Measurements from ENCODE around the gene ASIC2.

The ASIC2 gene

DNA sequence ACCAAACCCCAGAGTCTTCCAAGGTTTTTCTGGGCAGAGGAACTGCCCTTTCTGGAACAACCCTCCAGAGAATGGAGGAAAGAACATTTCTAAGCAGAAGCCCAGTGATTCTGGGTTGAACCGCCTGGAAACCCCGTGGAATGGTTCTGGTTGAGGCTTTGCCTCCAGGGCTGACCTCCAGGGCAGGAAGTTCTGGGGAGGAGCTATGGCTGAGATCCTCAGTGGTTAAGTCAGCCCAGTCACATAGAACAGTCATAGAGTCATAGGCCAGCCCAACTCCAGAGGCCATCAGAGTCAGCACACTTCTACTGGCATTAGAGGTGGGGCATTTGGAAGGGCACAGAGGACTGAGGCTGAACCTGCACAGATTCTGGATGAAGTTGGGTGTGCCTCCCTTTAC is 235.5 kb downstream of the ASIC2 start:
- H3K27ac ChIP-seq: peak overlapping the region; percentile 20

GRCh38 chr17:33056399-33057146 is 236.5 kb downstream of the ASIC2 start:
- TF ChIP-seq, protein P1, sequence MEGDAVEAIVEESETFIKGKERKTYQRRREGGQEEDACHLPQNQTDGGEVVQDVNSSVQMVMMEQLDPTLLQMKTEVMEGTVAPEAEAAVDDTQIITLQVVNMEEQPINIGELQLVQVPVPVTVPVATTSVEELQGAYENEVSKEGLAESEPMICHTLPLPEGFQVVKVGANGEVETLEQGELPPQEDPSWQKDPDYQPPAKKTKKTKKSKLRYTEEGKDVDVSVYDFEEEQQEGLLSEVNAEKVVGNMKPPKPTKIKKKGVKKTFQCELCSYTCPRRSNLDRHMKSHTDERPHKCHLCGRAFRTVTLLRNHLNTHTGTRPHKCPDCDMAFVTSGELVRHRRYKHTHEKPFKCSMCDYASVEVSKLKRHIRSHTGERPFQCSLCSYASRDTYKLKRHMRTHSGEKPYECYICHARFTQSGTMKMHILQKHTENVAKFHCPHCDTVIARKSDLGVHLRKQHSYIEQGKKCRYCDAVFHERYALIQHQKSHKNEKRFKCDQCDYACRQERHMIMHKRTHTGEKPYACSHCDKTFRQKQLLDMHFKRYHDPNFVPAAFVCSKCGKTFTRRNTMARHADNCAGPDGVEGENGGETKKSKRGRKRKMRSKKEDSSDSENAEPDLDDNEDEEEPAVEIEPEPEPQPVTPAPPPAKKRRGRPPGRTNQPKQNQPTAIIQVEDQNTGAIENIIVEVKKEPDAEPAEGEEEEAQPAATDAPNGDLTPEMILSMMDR (conservative IDR thresholded peaks at IDR 0.05): no peak
- no peak overlapping the region; the same call in 1 of the 2 replicates for H3K27ac ChIP-seq

More for the DNA sequence above, 235.5 kb downstream of the ASIC2 start:
- TF ChIP-seq, protein P1 (conservative IDR thresholded peaks at IDR 0.05): no peak

DNA sequence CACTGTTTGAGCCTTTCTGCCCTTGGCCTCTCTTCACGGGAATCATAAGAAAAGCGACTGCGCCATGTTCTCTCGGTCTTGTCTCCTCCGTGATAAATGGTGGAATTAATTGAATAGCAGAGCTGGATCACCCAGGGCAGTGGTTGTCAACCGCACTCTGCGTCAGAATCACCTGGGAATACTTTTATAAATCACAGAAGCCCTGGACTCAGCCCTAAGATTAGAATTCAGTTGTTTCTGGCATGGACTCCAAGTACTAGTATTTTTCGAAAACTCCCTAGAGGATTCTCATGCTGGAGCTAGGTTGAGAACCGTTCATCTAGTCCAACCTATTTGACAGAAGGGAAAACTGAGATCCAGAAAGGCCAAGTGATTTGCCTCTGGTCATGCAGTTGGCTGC is 237.3 kb downstream of the ASIC2 start:
- TF ChIP-seq, protein P1 (conservative IDR thresholded peaks at IDR 0.05): no peak
- H3K27ac ChIP-seq: no peak overlapping the region

DNA sequence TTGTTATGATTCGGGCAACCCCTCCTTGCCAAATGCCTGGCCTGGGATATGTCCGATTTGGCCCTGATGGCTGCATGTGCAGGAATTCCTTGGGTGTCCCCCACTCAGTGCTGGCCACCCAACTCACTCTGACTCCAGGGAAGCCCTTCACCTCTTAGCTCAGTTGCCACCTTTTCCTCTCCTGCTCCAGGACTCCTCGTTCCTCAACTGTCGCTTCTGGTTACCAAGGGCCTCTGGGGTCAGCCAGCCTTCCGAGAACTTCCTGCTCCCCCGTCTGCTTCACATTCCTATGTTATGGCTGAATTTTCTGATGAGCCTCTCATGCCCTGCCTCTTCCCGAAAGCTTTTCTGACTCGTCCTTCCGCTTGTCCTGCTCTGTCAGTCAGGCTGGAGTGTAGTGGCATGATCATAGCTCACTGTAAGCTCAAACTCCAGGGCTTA is 237.9 kb downstream of the ASIC2 start:
- TF ChIP-seq, protein P1 (conservative IDR thresholded peaks at IDR 0.05): no peak
- no peak overlapping the region for H3K27ac ChIP-seq

- TF ChIP-seq, protein P1 (conservative IDR thresholded peaks at IDR 0.05): no peak
Measured at GRCh38 chr17:33054412-33054811, 238.7 kb downstream of the ASIC2 start.

GRCh38 chr17:33053676-33054075 is 239.4 kb downstream of the ASIC2 start:
- peak overlapping the region; percentile 50 for H3K27ac ChIP-seq
- TF ChIP-seq, protein P1 (conservative IDR thresholded peaks at IDR 0.05): no peak

More at GRCh38 chr17:33054412-33054811, 238.7 kb downstream of the ASIC2 start:
- peak overlapping the region; percentile 50 for H3K27ac ChIP-seq

GRCh38 chr17:33052856-33053255 is 240.2 kb downstream of the ASIC2 start:
- H3K27ac ChIP-seq: peak overlapping the region; percentile 50; the same call in 1 of the 2 replicates
- TF ChIP-seq, protein P1 (conservative IDR thresholded peaks at IDR 0.05): no peak
